Measurements from ENCODE around the gene AOPEP. TPM values are rescaled to one million over a fixed set of nuclear protein-coding genes. Genes with fewer than 3 reads are reported as not detected.
"Not testable (repeated sequence)": the region's sequence is repeated elsewhere in the genome, so short reads cannot be mapped to it uniquely, and the experiment has no call there.

The AOPEP gene
- polyA plus RNA-seq, 1 of the 3 experiments (the other 2 are of a cell fraction) = 54.6 TPM

- TF ChIP-seq CTCF (IDR thresholded peaks at IDR 0.05) = no peak
Observed at GRCh38 chr9:95018099-95018936, 291.8 kb downstream of the AOPEP start (continued).

GRCh38 chr9:95020644-95021043, 294.1 kb downstream of the AOPEP start:
- H3K4me3 ChIP-seq (ENCODE audit: low read depth in 2 of 2, low read length in 1 of 2); DNase-seq; H3K9me3 ChIP-seq; H3K4me2 ChIP-seq; H3K9ac ChIP-seq; H4K20me1 ChIP-seq (ENCODE audit: insufficient read depth); H2AFZ ChIP-seq (ENCODE audit: low read depth); H3K27me3 ChIP-seq (ENCODE audit: insufficient read depth); H3K9me2 ChIP-seq; POLR2A ChIA-PET: not testable (repeated sequence)
- peaks cover 88% of the 10 kb centered on the region for H3K79me2 ChIP-seq (ENCODE audit: insufficient read depth)
- CTCF ChIA-PET = interaction anchor here (0.7 kb wide), 1 partner anchor 10 kb away, joined by 3 read pairs; no protein-coding TSS in a partner anchor
- H3K4me1 ChIP-seq (ENCODE audit: control insufficient read depth in 1 of 2, insufficient read depth in 2 of 2, low read depth in 1 of 2, low read length in 1 of 2) = peaks cover 35 to 47% of the 10 kb centered on the region in 2 experiments
- peaks cover 58 to 80% of the 10 kb centered on the region in 2 experiments for H3K36me3 ChIP-seq (replicated peaks in 1 of 2; ENCODE audit: control insufficient read depth in 1 of 2, insufficient read depth in 2 of 2, low read length in 1 of 2)
- 97% methylated on average over 6 of the region's 6 CpGs for WGBS (ENCODE audit: low lambda C conversion rate)
- H3K27ac ChIP-seq (ENCODE audit: low read depth in 2 of 2, low read length in 1 of 2) = peak overlapping the region in 1 of 2 experiments; percentile 94; a peak in 1 of 4 replicates
- peaks cover 58% of the 10 kb centered on the region for H3F3A ChIP-seq (replicated peaks; ENCODE audit: insufficient read depth)

GRCh38 chr9:95021166-95021886, 294.8 kb downstream of the AOPEP start:
- Histone ChIP-seq H3K9me2 (no peaks in the 10 kb centered on the region), H3K9ac (no peak overlapping the region), H3F3A (replicated peaks; ENCODE audit: insufficient read depth) (peaks cover 56% of the 10 kb centered on the region), H3K27me3 (ENCODE audit: insufficient read depth) (no peaks in the 10 kb centered on the region), H3K4me3 (ENCODE audit: low read depth in 2 of 2, low read length in 1 of 2) (no peak overlapping the region), H2AFZ (ENCODE audit: low read depth) (no peak overlapping the region), H4K20me1 (ENCODE audit: insufficient read depth) (no peaks in the 10 kb centered on the region), H3K36me3 (replicated peaks in 1 of 2; ENCODE audit: control insufficient read depth in 1 of 2, insufficient read depth in 2 of 2, low read length in 1 of 2) (peaks cover 51 to 76% of the 10 kb centered on the region in 2 experiments), H3K27ac (ENCODE audit: low read depth in 2 of 2, low read length in 1 of 2) (peak overlapping the region; percentile 13 to 94), H3K9me3 (no peaks in the 10 kb centered on the region), H3K79me2 (ENCODE audit: insufficient read depth) (peaks cover 87% of the 10 kb centered on the region), H3K4me2 (no peak overlapping the region), H3K4me1 (ENCODE audit: control insufficient read depth in 1 of 2, insufficient read depth in 2 of 2, low read depth in 1 of 2, low read length in 1 of 2) (peaks cover 39 to 49% of the 10 kb centered on the region in 2 experiments)
- DNase-seq = no peak
- WGBS (ENCODE audit: low lambda C conversion rate) = 82% methylated on average over 7 of the region's 7 CpGs
- TF ChIP-seq RAD21 (IDR thresholded peaks at IDR 0.05; ENCODE audit: low read length) (no peak), POLR2AphosphoS5 (IDR thresholded peaks at IDR 0.05; ENCODE audit: low read depth, low read length) (0 out of 2 replicates have a peak, but pooled peaks have one; percentile 10), EZH2phosphoT487 (IDR thresholded peaks at IDR 0.05; ENCODE audit: borderline replicate concordance, low read depth) (no peak), ZBTB33 (IDR thresholded peaks at IDR 0.05; ENCODE audit: borderline replicate concordance, low read depth) (no peak), SIN3A (IDR thresholded peaks at IDR 0.05; ENCODE audit: borderline replicate concordance, low read depth, low read length) (no peak)
- ChIA-PET POLR2A (no interaction called here), CTCF (no interaction called here)
